Hematopoietic multipotent progenitor cell treated with erythropoietin and hydrocortisone succinate and interleukin-3 and kit ligand, for 17 days (in vitro differentiated cells): ENCODE data around the gene KRT20.

Experiments
- DNase-seq: peaks from one replicate; pipeline ENCODE4 v3.0.0-alpha.2; 2015; ENCODE audit warnings: low spot score

The KRT20 gene

DNA sequence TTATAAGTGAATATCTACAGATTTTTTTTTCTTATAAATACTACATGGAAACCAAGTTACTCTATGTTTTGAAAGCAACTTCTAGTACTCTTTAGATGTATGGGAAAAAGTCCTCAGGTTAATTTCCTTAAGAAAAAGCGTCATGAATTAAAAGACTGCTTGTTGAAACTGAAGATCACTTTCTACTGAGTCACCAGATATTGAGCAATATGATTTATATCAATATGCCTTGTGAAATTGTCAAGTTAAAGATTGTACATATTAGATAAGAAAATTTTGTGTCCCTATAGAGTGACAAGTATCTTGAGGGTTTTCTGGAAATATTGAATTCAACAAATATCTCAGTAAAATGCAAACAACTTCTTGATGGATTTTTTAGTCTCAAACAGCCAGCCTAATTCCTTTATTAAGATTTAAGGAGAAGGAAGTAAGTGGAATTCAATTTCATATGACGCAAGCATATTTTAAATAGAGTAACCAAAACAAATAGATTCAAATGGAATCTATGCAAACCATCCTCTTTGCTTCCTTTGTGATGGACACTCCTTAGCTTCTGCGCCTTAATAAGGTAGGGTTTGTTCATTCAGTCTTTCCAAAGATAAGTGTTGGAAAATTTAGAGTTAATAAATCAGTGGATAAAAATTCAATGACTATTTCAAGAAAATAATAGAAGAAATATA is 34.6 kb downstream of the KRT20 start:
- no peak for DNase-seq

DNA sequence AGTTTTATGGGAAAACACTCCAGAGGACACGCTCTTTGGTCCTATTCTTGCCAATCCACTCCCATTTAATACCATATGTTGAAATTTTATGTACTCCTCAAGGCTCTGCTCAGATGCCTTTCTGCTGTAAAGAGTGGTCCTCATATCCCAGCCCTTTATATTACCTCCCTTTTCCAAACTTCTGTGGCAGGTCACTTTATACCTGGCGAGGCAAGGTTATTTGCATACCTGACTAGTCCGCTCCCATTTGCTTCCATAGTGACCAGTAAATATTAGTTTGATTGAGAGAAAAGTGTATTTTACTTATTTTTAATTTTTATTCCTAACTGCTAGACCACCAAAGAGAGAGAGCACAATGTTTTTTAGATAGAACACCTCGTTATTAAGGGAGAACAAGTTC is 35.3 kb downstream of the KRT20 start:
- DNase-seq, result no peak

DNA sequence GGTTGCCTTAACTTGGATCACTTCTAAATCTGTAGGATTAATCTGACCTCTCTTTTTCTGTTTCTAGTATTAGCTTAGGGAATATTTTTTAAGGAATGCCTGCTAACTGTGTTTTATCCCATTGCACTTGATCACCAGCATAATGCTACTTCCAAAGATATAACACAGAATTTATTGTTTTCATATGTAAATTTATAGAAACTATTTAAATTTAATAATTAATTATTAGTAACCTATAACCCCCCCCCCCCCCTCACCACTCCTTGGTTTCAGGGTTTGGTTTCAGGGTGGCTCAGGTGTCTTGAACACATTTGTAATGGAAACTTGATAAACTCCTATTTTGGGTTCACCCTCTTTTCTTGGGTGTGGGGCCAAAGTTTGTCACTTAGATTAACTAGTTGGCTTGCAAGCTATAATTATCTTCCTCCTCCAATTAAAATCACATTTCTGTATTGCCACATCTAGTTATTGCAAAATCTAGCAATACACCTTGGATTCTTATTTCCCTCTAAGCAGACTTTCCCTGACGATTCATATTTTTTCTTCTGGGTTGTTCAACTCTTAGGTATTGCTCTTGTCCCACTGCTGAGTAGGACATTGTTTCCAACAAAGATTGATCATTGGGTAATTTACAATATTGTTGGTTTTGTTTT is 36.3 kb downstream of the KRT20 start:
- no peak for DNase-seq

DNA sequence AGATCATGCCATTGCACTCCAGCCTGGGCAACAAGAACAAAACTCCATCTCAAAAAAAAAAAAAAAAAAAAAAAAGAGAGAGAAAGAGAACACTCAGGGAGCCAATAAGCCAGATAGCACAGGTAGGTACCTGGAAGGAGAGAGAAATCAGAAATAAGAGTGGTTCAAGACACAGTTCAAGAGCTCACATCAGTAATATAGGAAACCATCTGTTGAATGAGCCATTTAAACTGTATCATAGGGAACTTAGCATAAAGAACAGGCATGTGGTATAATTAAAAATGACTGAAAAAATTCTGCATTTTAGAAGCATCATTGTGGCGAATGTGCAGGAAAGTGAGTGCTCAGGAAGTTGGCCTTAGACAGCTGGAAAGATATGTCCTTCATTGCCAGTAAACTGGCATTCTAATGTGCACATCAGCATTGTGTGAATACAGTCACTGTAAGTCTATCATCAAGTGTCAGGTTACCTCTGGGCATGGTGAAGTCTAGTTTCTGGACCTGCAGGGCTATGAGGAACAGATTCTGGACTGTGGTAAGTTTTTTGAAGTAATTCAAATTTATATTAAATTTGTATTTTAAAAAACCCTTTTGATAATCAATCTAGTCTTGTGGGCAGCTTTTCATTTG is 38.4 kb downstream of the KRT20 start:
- no peak for DNase-seq

DNA sequence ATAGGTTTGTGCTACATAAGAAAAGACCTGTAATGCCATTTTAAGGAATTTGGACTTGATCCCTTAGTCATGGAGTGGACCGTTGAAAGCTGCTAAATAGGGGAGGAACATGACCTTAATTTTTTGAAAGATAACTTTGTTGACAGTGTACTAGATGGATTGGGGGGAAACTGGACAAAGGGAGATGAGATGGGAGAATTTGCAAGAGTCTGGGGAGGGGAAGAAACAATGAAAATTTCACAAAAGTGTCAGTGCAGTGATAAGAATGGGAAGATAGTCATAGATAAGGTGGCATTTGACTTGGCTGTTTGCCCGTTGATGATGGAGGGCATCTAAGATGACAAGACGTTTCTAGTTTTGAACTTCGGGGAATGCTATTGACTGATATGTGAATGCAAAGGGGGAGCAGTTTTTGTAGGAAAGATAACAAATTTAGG is 40.4 kb downstream of the KRT20 start:
- no peak for DNase-seq

DNA sequence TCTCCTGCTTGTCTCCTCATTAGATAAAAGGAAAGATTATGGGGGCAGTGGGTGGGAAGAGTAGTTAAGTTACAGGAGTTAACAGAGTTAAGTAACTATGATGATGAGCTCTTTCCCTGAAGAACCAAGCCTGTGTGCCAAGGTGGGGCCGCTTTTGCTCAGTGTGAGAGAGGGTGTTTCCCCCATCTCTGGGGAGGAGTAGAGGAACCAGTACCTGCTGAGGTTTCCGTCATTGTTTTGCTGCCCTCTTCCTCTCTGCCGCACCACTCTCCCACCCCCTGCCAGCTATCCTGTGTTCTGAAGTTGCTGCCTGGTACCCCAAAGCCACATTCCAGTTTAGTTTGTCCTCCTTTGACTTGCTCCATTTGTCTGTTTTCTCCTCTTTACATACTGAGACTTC is 41.8 kb downstream of the KRT20 start:
- DNase-seq, result no peak

DNA sequence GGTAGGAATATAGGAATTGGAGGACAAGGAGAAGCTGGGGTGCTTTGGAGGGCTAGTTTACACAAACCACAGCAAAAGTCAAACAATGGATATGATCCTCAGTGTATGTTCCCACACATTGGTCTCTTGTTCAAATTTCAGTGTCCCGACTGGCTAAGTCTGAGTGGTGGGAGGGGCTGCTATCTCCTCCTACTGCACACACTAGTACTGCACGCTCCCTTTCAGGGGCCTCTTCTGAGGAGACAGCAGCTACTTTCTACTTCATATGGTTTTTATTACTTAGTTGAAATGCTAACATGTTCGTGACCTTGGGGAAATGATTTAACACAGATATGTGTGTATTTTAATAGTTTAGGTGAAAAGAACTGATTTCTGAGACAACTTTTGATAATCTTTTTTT is 43.8 kb downstream of the KRT20 start:
- DNase-seq, result no peak

DNA sequence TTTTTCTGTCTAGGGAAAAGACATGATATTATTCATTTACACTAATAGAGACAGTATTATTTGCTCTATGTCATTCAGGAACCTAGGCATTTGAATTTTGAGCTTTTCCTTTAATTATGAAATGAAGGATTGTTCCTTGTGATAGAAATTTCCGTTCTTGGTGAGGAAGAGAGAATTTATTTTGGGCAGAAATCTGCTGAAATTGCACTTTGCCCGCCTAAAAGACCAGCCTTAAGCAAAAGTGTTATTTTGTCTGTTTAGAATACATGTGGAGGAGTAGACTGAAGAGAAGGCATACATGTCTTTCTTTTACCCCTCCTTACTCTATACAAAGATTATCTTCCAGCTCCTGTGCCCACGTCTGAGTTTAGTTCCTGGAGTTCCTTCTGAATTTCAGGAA is 45.8 kb downstream of the KRT20 start:
- DNase-seq, result no peak

DNA sequence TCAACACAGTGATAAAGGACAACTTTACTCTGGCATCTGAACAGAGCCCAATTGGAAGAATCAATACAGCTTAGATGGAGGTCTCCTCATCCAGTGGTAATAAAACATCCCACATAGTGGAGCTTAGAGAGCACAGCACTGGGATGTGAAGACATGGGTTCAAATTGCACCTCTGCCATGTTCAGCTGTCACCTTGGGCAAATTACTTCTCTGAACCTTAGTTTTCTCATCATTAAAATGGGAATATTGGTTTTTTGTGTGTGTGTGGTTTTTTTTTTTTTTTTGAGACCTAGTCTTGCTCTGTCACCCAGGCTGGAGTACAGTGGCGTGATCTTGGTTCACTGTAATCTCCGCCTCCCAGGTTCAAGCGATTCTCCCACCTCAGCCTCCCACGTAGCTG is 49.0 kb downstream of the KRT20 start:
- no peak for DNase-seq

DNA sequence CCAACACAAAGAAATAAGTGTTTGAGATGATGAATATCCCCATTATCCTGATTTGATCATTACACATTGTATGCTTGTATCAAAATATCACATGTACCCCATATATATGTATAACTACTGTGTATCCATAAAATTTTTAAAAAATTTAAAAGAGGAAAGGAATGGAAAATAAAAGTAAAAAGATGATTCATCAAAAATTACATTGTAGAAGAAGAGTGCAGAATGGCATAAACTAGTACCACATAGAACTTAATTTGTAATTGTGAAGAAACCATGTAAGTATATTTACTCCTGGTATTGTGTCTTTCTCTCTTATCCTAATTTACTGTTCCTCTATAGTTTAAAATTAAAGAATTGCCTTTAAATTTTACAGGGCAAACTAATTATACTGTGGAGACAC is 51.2 kb downstream of the KRT20 start:
- DNase-seq, result no peak

DNA sequence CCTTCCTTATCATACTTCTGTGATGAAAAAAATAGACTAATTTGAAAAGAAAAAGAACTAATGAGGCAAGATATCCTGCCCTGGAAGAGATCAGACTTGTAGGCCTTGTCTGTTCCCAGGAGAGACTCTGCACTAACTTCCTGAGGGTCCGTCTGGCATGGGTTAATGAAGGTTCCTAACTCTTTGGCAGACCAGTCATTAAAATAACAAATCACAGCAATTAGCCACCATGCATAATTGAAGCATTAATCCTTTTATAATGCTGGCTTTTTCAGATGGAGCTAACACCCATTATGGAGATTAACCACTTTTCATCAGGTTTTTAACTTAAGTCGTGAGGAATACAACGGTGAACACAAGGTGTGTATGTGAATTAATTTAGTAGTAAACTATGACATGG is 52.2 kb downstream of the KRT20 start:
- no peak for DNase-seq

DNA sequence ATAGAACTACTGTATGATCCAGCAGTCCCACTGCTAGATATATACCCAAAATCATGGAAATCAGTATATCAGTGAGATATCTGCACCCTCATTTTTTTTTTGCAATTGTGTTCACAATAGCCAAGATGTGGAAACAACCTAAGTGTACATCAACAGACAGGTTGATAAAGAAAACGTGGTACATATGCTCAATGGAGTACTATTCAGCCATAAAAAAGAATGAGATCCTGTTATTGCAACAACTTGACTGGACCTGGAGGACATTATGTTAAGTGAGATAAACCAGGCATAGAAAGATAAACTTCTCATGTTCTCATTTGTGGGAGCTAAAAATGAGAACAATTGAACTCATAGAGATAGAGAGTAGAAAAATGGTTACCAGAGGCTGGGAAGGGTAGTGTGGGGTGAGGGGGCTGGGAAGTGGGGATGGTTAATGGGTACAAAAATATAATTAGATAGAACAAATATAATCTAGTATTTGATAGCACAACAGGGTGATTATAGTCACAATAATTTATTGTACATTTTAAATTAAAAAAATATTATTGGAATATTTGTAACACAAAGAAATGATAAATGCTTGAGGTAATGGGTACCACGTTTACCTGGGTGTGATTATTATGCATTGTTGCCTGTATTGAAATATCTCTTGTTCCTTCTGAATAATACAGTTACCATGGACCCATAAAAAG is 54.8 kb downstream of the KRT20 start:
- no peak for DNase-seq

DNA sequence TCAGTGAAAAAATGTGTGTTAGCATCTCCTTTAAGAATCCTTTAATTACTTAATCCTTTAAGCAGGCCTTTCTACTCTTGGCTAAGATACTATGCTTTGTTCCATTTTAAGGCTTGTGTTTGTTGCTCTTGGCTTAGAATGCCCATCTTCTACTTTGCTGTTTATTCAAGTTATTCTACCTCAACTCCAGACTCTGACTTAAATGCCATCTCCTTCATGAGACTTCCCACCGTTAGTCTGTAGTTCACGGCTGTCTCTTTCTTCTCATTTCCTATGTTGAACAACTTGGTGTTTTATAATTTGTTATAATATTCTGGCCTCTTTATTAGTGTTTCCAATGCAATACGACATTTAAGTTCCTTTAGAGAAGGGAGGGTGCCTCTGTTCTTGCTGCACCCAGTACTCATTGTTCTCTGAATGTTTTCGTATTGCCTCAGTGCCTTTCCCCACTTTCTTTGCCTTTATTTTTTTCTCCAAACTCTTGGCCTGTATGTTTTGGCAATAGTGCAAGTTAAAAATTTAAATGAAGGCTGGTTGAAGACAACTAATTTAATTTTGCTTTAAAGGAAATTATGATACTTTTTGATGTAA is 56.5 kb downstream of the KRT20 start:
- no peak for DNase-seq

DNA sequence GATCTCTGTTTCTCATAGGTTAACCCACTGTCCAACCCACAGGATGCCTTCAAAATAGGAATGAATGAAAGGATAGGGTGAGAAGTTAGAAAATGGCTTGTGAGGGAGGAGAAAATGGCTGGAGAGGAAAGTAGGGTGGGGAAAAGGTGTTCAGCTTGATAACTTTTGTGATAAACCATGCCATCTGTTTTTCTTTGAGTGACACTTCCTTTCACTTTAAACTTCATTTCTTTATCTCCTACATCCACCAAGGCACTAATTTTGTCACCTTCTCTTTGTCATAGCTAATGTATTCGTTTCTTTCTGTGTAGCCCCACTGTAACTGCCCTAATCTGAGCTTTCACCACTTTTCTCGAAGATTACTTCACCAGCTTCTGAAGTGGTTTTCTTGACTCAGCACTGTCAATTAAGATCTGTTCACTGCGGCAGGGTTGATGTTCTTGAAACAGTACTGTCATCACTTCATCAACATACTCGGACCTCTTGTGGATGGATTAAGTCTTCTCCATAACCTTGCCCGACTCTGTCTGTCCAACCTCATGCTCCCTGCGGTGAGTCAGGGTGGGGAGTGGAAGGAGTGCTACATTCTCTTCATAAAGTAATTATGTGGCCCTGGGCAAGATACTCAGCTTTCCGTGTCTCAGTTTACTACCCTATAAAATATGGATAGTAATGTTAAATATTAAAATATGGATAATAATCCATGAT is 57.1 kb downstream of the KRT20 start:
- no peak for DNase-seq
